ENCODE measurements around the gene CHTF18.

CHTF18 gene

GRCh38 chr16:796296-797119 lies 8.1 kb downstream of the CHTF18 start:
- in situ Hi-C loops (cut with HindIII; ENCODE audit: low sequenced_read_pairs): no loop called here
- TF ChIP-seq, protein P1, sequence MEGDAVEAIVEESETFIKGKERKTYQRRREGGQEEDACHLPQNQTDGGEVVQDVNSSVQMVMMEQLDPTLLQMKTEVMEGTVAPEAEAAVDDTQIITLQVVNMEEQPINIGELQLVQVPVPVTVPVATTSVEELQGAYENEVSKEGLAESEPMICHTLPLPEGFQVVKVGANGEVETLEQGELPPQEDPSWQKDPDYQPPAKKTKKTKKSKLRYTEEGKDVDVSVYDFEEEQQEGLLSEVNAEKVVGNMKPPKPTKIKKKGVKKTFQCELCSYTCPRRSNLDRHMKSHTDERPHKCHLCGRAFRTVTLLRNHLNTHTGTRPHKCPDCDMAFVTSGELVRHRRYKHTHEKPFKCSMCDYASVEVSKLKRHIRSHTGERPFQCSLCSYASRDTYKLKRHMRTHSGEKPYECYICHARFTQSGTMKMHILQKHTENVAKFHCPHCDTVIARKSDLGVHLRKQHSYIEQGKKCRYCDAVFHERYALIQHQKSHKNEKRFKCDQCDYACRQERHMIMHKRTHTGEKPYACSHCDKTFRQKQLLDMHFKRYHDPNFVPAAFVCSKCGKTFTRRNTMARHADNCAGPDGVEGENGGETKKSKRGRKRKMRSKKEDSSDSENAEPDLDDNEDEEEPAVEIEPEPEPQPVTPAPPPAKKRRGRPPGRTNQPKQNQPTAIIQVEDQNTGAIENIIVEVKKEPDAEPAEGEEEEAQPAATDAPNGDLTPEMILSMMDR (IDR thresholded peaks at IDR 0.05; ENCODE audit: low read depth, low read length): no peak

GRCh38 chr16:797120-797420 lies 8.7 kb downstream of the CHTF18 start:
- in situ Hi-C loops (cut with HindIII; ENCODE audit: low sequenced_read_pairs): no loop called here
- no peak overlapping the region for H3K4me3 ChIP-seq (ENCODE audit: low read depth, low read length)
- TF ChIP-seq, protein P1 (IDR thresholded peaks at IDR 0.05; ENCODE audit: low read depth, low read length): no peak
- no peak for DNase-seq (ENCODE audit: low read depth, low spot score)

More at GRCh38 chr16:796296-797119, 8.1 kb downstream of the CHTF18 start:
- H3K4me3 ChIP-seq (ENCODE audit: low read depth, low read length): no peak overlapping the region
- no peak for DNase-seq (ENCODE audit: low read depth, low spot score)

DNA sequence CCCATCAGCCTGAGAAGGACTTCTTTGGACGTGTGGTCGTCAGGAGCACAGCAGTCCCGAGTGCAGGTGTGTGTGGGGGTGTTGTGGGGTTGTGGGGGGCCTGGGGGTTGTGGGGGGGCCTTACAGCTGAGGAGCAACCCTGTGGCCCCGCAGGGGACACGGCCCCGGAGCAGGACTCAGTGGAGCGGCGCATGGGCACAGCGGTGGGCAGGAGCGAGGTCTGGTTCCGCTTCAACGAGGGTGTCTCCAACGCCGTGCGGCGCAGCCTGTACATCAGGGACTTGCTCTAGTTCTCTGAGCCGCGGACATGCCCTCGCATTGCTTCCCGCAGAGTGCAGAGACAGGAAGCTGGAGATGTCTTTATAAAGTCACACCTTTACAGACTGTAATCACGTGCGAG lies 9.3 kb downstream of the CHTF18 start:
- no peak for DNase-seq (ENCODE audit: low read depth, low spot score)
- TF ChIP-seq, protein P1 (IDR thresholded peaks at IDR 0.05; ENCODE audit: low read depth, low read length): no peak
- H3K4me3 ChIP-seq (ENCODE audit: low read depth, low read length): no peak overlapping the region
- in situ Hi-C loops (cut with HindIII; ENCODE audit: low sequenced_read_pairs): no loop called here

DNA sequence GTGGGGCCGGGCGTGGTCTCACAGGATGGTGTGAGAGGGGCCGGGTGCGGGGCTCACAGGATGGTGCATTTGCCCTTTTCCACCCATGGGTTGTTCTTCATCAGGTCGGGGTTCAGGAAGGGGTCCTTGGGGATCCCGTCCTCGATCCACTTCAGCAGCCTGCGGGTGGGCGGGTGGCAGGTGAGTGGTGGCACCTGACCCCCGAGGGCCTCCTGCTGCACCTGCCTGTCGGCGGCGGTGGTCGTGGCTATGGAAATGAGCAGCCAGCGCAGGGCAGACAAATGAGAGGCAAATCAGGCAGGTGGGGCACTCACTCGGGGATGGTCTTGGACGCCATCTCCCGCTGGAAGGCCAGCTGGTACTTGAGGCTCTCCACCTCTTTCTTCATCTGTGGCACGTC lies 10.2 kb downstream of the CHTF18 start:
- in situ Hi-C loops (cut with HindIII; ENCODE audit: low sequenced_read_pairs): no loop called here
- TF ChIP-seq, protein P1 (IDR thresholded peaks at IDR 0.05; ENCODE audit: low read depth, low read length): no peak
- DNase-seq (ENCODE audit: low read depth, low spot score): no peak
- H3K4me3 ChIP-seq (ENCODE audit: low read depth, low read length): no peak overlapping the region

- TF ChIP-seq, protein P1 (IDR thresholded peaks at IDR 0.05; ENCODE audit: low read depth, low read length): no peak
- DNase-seq (ENCODE audit: low read depth, low spot score): no peak
- no peak overlapping the region for H3K4me3 ChIP-seq (ENCODE audit: low read depth, low read length)
Measured at GRCh38 chr16:799111-799947, 10.9 kb downstream of the CHTF18 start.

GRCh38 chr16:799948-800833 lies 11.8 kb downstream of the CHTF18 start, which contains the start of gene GNG13:
GNG13 (minus strand) TSS chr16:800734; CDS start chr16:799077, 1,657 bp downstream.
- DNase-seq (ENCODE audit: low read depth, low spot score): no peak
- TF ChIP-seq, protein P1 (IDR thresholded peaks at IDR 0.05; ENCODE audit: low read depth, low read length): no peak
- in situ Hi-C loops (cut with HindIII; ENCODE audit: low sequenced_read_pairs): no loop called here
- no peak within 1 kb of the TSS for H3K4me3 ChIP-seq (ENCODE audit: low read depth, low read length)

More at GRCh38 chr16:799111-799947, 10.9 kb downstream of the CHTF18 start:
- in situ Hi-C loops (cut with HindIII; ENCODE audit: low sequenced_read_pairs): no loop called here
